OCI-LY7 (cell line): ENCODE data around the gene SRGAP2B. TPM values are rescaled to one million over a fixed set of nuclear protein-coding genes. Genes with fewer than 3 reads are reported as not detected.
"Not testable (repeated sequence)": the region's sequence is repeated elsewhere in the genome, so short reads cannot be mapped to it uniquely, and the experiment has no call there.

Experiments used
- BruUV-seq: library from RNA; stranded (reverse); fragments of 400-500 nt; replicated peaks from 2 replicates; lab custom pipeline; 2021; lab: Mats Ljungman, UMichigan
- CTCF ChIA-PET: fragments of 300-600 bp; sonication (Branson Sonifier 250); formaldehyde crosslinking; loops from one replicate; lab custom pipeline; 2022; ENCODE audit warnings: antibody characterized with exemption; ENCODE audit not compliant: unreplicated experiment; lab: Charles Lee
- POLR2A ChIA-PET: fragments of 300-600 bp; sonication (Branson Sonifier 250); formaldehyde crosslinking; loops from one replicate; lab custom pipeline; 2022; ENCODE audit warnings: antibody characterized with exemption; lab: Charles Lee
- DNase-seq: peaks from one replicate; pipeline ENCODE4 v3.0.0-alpha.2; 2015; ENCODE audit warnings: low spot score
- H2AFZ ChIP-seq: fragments of 200-600 bp; sonication (generic), shearing (Covaris generic); 2 replicates; pipeline ENCODE4 v1.6.1; 2014; ENCODE audit warnings: mild to moderate bottlenecking, antibody characterized with exemption, low read length, moderate library complexity
- H3K27ac ChIP-seq: fragments of 200-600 bp; sonication (generic); 2 replicates; pipeline ENCODE4 v1.5.1; 2014; ENCODE audit warnings: mixed run types, low read depth, mild to moderate bottlenecking, moderate library complexity, low read length, inconsistent platforms; ENCODE audit not compliant: poor library complexity, severe bottlenecking
- H3K36me3 ChIP-seq: fragments of 200-600 bp; sonication (generic); 2 replicates; pipeline ENCODE4 v1.6.1; 2014; ENCODE audit warnings: mild to moderate bottlenecking, antibody characterized with exemption, low read length, moderate library complexity, mixed read lengths; ENCODE audit not compliant: insufficient read depth
- H3K4me1 ChIP-seq: fragments of 200-600 bp; sonication (generic); 2 replicates; pipeline ENCODE4 v1.5.1; 2014; ENCODE audit warnings: mild to moderate bottlenecking, low read length; ENCODE audit not compliant: insufficient read depth, poor library complexity, severe bottlenecking
- H3K4me2 ChIP-seq: fragments of 200-600 bp; sonication (generic); 2 replicates; pipeline ENCODE4 v1.6.1; 2014; ENCODE audit warnings: mild to moderate bottlenecking, low read length
- H3K4me3 ChIP-seq: fragments of 200-600 bp; sonication (generic); 2 replicates; pipeline ENCODE4 v1.5.1; 2014; ENCODE audit warnings: mild to moderate bottlenecking, low read depth, low read length; ENCODE audit not compliant: poor library complexity, severe bottlenecking
- H3K79me2 ChIP-seq: fragments of 200-600 bp; sonication (generic); 2 replicates; pipeline ENCODE4 v1.6.1; 2016; ENCODE audit warnings: low read depth, mild to moderate bottlenecking, low read length, moderate library complexity, mixed read lengths; ENCODE audit not compliant: insufficient read depth
- H3K9me2 ChIP-seq: fragments of 200-600 bp; sonication (generic); 2 replicates; pipeline ENCODE4 v1.6.1; 2016; ENCODE audit warnings: mild to moderate bottlenecking, low read length, mixed read lengths; ENCODE audit not compliant: insufficient read depth
- H3K9me3 ChIP-seq: fragments of 200-600 bp; sonication (generic); 2 replicates; pipeline ENCODE4 v1.6.1; 2014; ENCODE audit warnings: mild to moderate bottlenecking, mixed run types, low read length, mixed read lengths
- H4K20me1 ChIP-seq: fragments of 200-600 bp; sonication (generic); 2 replicates; pipeline ENCODE4 v1.6.1; 2014; ENCODE audit warnings: mild to moderate bottlenecking, antibody characterized with exemption, low read length, moderate library complexity, mixed read lengths; ENCODE audit not compliant: insufficient read depth
- intact Hi-C: fragments of 100-400 bp; cut with micrococcal nuclease; formaldehyde crosslinking; loops from one replicate; pipeline ENCODE4 v1.10.0; 2022; ENCODE audit not compliant: unreplicated experiment
- total RNA-seq, 2 experiments: library from RNA; depleted of rRNA in 1 of 2; stranded (reverse); fragments of >200 nt in 1 of 2; shearing (Covaris generic) in 1 of 2; gene quantifications; 2 replicates each; pipeline ENCODE4 v1.2.3, GENCODE V29; 2014 to 2022

The SRGAP2B gene
- total RNA-seq, 2 experiments from 2014 or later = 22.1 to 36.5 TPM

DNA sequence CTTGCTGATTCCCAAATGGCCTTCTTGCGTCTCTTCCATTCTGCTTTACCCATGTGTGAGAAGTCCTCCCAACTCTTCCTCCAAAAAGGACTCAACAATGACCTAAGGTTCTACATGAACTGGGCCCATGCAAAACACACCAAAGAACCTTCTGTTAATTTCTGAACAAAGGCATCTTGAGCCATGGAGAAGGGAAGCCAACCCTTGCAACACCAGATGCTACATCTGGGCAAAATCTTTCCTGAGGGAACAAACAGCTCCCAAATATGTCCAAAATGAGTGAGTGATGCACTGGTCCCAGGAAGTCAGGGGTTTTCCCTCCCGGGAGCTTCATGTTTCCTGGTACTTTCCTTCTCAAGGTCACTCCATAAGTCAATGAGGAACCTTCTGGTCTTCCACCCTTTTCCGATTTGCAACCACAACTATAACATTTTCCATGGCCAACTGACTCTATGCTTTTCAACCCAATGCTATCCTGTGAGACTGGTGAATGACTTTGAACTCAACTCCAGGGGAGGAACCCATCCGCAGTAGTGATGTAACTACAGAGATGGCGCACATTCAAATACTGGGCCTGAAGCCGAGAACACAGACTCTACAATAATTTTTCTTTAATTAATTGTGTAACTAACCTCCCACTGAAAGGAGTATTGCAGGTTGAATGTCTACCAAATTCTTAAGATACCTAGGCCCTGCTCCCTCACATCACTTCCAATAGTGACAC lies 112.2 kb downstream of the SRGAP2B start:
- POLR2A ChIA-PET, H3K4me3 ChIP-seq, H3K4me1 ChIP-seq, intact Hi-C loops, CTCF ChIA-PET, H3K4me2 ChIP-seq, H3K27ac ChIP-seq, H3K79me2 ChIP-seq, H3K9me2 ChIP-seq, H3K36me3 ChIP-seq, BruUV-seq, DNase-seq, H2AFZ ChIP-seq, H3K9me3 ChIP-seq, H4K20me1 ChIP-seq: not testable (repeated sequence)

GRCh38 chr1:144981157-144981556 lies 114.0 kb downstream of the SRGAP2B start:
- H3K9me2 ChIP-seq, BruUV-seq, H2AFZ ChIP-seq, POLR2A ChIA-PET, H3K79me2 ChIP-seq, H3K27ac ChIP-seq, H3K4me1 ChIP-seq, DNase-seq, H3K4me2 ChIP-seq, H3K36me3 ChIP-seq, H4K20me1 ChIP-seq, intact Hi-C loops, H3K9me3 ChIP-seq, H3K4me3 ChIP-seq, CTCF ChIA-PET: not testable (repeated sequence)

DNA sequence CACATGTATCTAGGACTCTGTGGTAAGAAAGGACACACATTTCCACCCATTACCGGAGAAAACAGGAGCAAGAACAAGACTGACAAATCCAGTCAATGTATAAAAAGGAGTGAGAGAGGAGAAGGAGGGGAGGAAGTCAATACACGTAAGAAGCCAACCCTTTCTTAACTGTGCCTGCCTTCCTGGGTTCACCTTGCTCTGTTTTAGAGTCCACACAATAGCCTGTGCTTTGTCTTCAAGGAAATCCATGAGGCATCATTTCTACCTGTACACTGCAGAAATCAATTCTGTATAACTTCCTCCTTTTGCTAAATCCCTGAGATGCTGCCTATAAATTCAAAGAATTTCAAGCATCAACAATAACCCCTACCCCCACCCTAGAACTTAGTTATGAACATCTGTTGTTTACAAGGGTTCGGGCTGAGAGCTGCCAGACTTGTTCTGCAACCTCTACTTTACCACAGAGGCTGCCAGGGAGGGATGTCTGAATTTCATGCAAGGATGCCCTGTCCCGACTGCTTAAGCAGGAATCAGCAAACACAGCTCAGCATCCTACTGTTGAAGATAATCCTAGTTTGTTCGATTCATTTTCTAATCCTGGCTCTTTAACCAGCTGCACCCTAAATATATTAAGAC lies 115.0 kb downstream of the SRGAP2B start:
- H3K9me3 ChIP-seq, H3K36me3 ChIP-seq, H3K4me1 ChIP-seq, POLR2A ChIA-PET, H3K4me3 ChIP-seq, H4K20me1 ChIP-seq, H3K79me2 ChIP-seq, H2AFZ ChIP-seq, H3K4me2 ChIP-seq, BruUV-seq, intact Hi-C loops, DNase-seq, H3K9me2 ChIP-seq, CTCF ChIA-PET: not testable (repeated sequence)
- peak overlapping the region; percentile 28 for H3K27ac ChIP-seq

GRCh38 chr1:144977856-144978255 lies 117.3 kb downstream of the SRGAP2B start:
- H3K4me1 ChIP-seq, H3K9me2 ChIP-seq, DNase-seq, H3K9me3 ChIP-seq, H3K36me3 ChIP-seq, H4K20me1 ChIP-seq, POLR2A ChIA-PET, H2AFZ ChIP-seq, CTCF ChIA-PET, H3K4me2 ChIP-seq, intact Hi-C loops, H3K27ac ChIP-seq, BruUV-seq, H3K4me3 ChIP-seq, H3K79me2 ChIP-seq: not testable (repeated sequence)

DNA sequence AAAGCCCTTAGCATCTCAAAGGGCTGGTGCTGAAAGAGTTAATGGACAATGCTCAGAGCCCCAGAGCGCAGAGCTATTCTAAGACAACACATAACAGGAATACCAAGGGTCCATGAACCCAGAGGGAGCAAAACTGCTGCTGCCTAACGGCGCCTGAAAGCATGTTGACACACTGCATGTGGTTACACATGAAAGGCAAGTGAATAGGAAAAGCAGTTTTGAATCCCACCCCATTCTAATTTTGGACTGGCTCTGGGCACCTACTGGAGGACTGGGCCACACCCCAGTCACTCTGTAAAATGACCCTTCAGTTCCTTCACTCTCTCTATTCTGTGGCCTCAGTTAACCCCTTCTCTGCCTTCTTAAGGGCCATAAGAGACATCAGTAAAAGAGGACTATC lies 123.2 kb downstream of the SRGAP2B start:
- H3K4me1 ChIP-seq, H2AFZ ChIP-seq, BruUV-seq, CTCF ChIA-PET, H3K9me2 ChIP-seq, POLR2A ChIA-PET, H3K36me3 ChIP-seq, H3K4me3 ChIP-seq, intact Hi-C loops, H4K20me1 ChIP-seq, H3K27ac ChIP-seq, H3K4me2 ChIP-seq, H3K9me3 ChIP-seq, DNase-seq, H3K79me2 ChIP-seq: not testable (repeated sequence)

DNA sequence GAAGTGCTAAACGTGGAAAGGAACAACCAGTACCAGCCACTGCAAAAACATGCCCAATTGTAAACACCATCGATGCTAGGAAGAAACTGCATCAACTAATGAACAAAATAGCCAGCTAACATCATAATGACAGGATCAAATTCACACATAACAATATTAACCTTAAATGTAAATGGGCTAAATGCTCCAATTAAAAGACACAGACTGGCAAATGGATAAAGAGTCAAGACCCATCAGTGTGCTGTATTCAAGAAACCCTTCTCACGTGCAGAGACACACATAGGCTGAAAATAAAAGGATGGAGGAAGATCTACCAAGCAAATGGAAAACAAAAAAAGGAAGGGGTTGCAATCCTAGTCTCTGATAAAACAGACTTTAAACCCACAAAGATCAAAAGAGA lies 128.6 kb downstream of the SRGAP2B start:
- H2AFZ ChIP-seq, H3K27ac ChIP-seq, H4K20me1 ChIP-seq, H3K4me1 ChIP-seq, intact Hi-C loops, H3K36me3 ChIP-seq, H3K9me2 ChIP-seq, POLR2A ChIA-PET, H3K79me2 ChIP-seq, DNase-seq, H3K4me3 ChIP-seq, H3K9me3 ChIP-seq, CTCF ChIA-PET, H3K4me2 ChIP-seq: not testable (repeated sequence)
- BruUV-seq = TSS peak; percentile 60
